ENCODE measurements around the gene ATG10.

DNA sequence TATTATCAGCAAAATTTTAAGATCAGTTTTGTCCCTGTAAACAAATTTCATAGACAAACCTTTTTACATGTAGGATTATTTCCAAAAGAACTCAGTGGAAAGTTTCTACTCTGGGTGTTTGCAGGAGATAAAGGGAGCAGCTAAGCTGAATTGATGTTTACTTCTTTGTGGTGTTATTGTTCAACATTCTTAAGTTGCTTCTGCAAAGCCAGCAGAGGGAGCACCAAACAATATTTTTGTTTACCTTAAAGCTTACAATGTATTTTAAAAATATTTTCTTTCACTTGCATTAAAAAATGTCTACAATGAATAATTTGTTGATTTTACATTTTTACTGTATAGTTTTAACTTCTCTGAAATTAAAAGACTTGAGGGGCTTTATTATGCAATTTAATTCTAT, 135.4 kb downstream of the ATG10 start:
- TF ChIP-seq, protein P1, sequence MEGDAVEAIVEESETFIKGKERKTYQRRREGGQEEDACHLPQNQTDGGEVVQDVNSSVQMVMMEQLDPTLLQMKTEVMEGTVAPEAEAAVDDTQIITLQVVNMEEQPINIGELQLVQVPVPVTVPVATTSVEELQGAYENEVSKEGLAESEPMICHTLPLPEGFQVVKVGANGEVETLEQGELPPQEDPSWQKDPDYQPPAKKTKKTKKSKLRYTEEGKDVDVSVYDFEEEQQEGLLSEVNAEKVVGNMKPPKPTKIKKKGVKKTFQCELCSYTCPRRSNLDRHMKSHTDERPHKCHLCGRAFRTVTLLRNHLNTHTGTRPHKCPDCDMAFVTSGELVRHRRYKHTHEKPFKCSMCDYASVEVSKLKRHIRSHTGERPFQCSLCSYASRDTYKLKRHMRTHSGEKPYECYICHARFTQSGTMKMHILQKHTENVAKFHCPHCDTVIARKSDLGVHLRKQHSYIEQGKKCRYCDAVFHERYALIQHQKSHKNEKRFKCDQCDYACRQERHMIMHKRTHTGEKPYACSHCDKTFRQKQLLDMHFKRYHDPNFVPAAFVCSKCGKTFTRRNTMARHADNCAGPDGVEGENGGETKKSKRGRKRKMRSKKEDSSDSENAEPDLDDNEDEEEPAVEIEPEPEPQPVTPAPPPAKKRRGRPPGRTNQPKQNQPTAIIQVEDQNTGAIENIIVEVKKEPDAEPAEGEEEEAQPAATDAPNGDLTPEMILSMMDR (IDR thresholded peaks at IDR 0.05): peak; percentile 24 to 40 (median 32)
- no peak for TF ChIP-seq POLR2A (IDR thresholded peaks at IDR 0.05)

Measured in uterus (tissue), 2 donors.